GM12872 (cell line): Measurements from ENCODE around the gene ADCY4.

Source experiments
- TF ChIP-seq, protein P1 (sequence below): IDR thresholded peaks from 3 replicates; pipeline ENCODE4 v1.5.1; 2011; ENCODE audit warnings: low read depth, mild to moderate bottlenecking, low read length, moderate library complexity; ENCODE audit not compliant: insufficient read depth

Gene ADCY4

DNA sequence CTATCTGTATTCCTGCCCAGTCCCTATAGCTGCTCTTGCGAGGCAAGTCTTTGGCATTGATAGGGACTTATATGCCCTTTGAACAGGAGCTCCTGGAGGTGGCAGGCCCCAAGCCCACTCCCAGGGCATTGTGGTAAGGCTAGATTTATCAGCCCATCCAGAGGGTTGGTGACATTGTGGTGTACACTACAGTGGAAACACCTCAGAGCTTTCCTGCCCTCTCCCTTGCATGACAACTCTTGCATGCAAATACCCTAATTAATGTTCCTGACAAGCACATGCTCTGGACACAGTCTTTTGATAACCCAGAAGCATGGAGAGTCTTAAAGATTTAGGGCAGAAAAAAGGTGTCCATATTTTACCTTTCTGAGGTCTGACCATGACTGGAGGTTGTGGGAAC, 5.7 kb upstream of the ADCY4 start:
- TF ChIP-seq, protein P1, sequence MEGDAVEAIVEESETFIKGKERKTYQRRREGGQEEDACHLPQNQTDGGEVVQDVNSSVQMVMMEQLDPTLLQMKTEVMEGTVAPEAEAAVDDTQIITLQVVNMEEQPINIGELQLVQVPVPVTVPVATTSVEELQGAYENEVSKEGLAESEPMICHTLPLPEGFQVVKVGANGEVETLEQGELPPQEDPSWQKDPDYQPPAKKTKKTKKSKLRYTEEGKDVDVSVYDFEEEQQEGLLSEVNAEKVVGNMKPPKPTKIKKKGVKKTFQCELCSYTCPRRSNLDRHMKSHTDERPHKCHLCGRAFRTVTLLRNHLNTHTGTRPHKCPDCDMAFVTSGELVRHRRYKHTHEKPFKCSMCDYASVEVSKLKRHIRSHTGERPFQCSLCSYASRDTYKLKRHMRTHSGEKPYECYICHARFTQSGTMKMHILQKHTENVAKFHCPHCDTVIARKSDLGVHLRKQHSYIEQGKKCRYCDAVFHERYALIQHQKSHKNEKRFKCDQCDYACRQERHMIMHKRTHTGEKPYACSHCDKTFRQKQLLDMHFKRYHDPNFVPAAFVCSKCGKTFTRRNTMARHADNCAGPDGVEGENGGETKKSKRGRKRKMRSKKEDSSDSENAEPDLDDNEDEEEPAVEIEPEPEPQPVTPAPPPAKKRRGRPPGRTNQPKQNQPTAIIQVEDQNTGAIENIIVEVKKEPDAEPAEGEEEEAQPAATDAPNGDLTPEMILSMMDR: no peak

DNA sequence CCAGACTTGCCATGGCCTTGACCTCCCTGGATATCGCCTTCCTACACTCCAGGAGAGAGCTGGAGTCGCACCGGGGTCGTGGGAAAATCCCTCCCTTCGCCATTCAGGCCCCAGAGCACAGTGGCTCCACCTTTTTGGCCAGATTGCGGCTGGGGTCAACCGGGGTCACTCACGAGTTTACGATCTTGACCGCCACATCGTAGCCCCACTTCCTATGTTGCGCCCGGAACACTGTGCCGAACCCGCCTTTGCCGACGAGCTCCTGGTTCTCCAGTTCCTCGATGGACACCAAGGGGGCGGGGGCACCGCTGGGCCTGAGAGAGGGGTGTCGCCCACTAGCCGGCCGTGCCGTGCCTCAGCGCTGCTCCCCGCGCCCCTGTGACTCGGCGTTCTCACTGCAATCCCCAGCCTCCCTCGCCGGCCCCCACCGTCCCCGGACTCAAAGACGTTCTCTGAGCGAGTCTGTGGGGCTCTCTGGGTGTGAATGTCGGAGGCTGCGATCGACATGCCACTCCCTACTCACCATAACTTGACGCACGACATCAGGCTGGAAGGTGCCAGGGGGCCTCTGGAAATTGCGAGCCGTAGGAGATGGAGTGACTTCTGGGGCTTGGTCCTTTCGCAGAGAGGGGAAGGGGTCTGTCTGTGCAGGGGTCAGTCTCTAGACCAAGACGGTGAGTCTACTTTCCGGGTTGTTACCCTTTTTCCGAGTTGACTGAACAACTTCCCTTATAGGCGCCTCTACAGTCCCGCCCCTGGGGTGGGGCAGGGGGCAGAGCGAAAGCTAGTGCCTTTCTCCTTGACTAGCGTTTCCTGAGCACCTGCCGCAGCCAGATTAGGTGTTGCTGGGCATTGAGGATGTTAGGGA, 4.6 kb upstream of the ADCY4 start, which contains the start of gene RIPK3:
RIPK3 (minus strand) TSS at position 708 of the 868 bp plus-strand sequence; CDS start at position 543, 165 bp downstream.
- TF ChIP-seq, protein P1: no peak

DNA sequence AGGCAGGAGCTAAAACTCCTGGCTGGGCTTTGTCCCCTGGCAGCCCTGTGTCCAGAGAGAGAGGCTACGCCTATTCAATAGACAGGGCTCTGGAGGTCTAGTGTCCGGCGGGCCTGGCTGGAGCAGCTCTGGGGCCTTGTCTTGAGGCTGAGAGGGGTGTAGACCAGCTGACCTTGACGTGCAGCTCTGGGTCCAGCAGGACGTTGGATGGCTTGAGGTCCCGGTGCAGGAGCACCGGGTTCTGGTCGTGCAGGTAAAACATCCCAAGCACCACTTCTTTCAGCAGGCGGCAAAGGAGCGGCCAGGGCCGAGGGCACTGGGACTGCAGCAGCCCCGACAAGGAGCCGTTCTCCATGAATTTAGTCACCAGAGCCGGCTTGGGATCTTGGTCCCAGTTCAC, 4.0 kb upstream of the ADCY4 start:
- TF ChIP-seq, protein P1: no peak

DNA sequence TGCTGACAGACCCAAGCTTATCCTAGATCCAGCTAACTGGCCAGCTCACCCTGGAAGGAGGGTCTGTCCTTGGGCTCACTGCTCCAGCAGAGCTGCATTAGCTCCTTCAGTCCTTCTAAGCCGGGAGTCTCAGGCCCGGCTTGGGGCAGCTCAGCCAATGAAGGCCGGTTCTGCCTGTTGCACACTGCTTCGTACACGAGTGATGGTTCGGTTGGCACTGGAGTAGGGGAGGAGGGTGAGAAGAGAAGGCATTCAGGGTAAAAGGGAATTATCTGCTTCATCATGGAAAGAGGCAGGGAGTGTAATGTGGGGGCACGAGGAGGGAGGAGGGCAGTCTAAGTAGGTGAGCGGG, 2.9 kb upstream of the ADCY4 start:
- TF ChIP-seq, protein P1: no peak

DNA sequence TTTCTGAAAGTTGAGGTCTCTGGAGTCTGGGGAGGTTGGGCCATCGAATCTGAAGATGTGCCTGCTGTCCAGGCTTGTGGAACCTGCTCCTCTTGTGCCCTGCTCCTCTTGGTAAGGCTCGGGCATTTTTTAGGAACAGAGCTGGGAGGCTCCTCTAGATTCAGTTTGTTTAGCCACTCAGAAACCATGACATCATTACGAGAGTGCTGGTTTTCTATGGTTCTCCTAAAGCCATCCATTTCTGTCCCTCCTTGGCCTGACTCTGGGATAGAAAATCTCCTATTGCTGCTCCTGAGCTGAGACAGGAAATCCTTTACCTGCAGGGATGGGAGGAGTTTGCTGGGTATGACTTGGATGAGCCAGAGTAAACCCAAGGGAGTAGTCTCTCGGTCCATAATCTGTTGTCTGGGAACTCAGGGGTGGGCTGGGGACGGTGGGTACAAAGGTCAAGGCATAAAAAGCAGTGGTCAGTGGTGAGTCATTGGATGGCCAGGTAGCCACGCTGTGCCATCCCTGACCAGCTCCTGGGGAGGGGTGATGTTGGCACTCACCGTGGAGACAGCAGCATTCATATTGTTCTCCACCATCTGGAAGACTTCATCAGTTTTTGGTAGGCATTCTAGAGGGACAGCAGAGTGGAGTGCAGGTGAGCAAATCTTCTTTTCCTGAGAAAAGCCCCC, 2.4 kb upstream of the ADCY4 start:
- TF ChIP-seq, protein P1: no peak

DNA sequence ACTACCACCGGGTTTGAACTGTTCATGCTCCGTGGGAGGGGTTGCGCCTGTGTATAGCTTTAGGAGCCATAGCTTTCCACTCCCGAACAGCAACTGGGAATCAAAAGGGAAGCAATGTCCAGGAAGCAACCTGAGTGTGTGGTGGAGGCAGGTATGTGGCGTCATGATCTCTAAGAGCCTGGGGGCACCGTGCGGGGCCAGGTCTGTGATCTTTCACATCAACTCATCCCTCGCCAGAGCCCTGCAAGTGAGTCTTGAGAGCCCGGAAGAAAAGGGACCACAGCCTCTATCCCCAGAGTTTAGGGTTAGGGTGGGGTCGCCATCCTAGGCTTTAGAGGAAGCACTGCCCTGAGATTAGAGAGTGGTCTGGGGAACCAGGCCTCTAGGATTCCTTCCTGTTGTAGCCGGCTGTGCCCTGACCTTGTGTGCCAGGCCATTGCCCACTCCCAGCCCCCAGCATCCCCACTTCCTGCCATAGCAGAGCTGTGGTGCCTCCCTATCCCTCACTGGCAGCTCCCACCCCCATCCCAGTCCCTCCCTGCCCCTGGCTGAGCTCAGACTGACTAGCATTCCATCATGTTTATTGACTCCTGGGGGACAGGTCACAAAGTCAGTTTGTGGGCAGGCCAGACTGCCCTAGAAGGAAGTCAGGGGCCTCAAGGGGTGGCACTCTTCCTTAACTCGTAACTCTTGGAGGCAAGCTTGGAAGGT, 745 bp upstream of the ADCY4 start:
- TF ChIP-seq, protein P1: no peak
